HG03565 (cell line): Measurements from ENCODE around the gene CSTPP1.

Experiments used
- ATAC-seq: cut with Tn5 transposase; IDR thresholded peaks from one replicate; pipeline ENCODE4 v1.9.1; 2021; ENCODE audit warnings: mild to moderate bottlenecking, moderate library complexity; ENCODE audit not compliant: unreplicated experiment

The CSTPP1 gene

DNA sequence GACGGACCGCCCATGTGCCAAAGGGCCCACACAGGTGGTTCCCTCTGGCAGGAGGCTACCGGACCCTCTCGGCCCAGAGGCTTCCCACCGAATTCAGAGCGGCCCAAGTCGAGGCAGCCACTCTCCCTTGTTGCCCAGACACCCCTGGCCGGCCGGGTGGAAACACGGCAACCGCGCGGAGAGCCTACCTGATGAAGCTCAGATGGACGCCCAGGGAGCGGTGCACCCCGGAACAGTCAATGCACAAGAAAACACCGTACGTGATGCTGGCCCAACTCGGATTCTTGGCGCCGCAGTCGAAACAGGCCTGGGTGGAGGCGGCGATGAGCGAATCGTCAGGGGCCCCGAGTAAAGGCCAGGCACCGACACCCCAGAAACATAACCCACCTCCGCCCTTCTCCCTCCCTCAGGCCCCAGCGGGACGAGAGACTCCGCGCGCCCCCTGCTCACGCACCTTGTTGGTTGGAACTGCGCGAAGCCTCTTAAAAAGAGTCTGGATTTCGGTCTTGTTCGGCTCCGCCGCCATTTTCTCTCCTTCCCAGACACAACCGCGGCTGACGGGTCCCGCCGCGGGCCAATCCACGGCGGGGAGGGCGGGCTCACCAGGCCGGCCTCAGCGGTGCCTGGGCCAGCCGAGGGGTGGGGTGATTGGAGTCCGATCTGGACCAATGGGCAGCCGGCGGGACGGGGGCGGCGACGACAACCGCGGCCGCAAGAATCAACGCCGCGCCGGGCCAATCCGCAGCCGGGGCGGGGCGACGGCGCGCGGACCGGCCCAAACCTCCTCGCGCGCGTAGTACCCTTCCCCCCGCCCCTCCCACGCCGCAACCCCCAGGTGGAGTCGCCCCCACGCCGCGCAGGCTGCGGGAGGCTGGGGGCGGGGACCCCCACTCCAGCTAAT, 240.0 kb downstream of the CSTPP1 start, which contains the start of gene ARFGAP2:
Gene ARFGAP2, minus strand, starts transcription at position 552 of the 901 bp plus-strand sequence. Its CDS starts 26 bp downstream, at position 526.
- peak; percentile 80 for ATAC-seq

DNA sequence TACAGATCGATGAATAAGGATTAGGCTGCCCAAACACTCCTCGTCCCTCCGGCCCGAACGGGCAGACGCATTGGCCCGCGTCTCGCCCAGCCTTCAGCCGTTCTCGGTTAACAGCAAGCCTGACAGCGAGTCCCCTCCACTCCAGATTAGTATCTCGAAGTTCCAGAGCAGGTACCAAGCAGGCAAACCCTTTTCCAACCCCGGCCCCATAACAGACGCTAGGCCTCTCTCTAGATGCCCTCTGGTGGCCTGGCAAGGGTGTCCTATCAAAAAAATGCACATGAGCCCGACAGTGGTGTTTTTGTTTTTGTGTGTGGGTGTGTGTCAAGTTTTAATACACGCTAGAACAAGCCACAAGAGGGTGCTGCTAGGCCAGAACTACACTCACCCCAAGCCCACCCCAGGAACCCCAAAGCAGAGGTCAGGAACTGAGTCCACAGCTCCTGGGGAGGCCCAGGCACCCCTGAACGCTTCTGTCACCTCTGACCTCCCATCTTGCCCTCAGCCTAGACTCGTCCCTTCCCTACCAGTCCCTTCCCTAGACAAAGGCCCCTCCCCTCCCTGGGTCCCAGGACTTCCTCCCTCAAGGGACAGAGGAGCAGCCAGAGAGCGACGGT, 240.8 kb downstream of the CSTPP1 start:
- ATAC-seq = peak; percentile 26

DNA sequence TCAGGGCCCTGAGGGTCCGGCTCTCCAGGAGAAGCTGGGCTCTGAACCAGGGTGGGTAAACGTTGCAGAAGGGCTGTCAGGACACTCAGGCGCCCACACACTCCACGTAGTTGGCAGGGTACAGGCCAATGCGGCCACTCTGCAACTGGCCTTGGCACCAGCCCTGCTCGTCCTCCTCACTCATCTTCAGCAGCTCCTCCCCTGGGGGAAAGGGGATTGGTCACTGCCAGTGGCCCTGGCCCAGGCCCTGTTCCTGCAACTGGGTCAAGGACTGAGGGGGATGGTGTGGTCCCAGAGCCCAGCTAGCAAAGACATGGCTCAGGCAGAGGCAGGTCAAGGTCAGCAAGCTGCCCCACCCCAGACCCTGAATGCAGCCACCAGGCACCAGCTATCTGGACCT, 241.3 kb downstream of the CSTPP1 start:
- ATAC-seq = no peak

DNA sequence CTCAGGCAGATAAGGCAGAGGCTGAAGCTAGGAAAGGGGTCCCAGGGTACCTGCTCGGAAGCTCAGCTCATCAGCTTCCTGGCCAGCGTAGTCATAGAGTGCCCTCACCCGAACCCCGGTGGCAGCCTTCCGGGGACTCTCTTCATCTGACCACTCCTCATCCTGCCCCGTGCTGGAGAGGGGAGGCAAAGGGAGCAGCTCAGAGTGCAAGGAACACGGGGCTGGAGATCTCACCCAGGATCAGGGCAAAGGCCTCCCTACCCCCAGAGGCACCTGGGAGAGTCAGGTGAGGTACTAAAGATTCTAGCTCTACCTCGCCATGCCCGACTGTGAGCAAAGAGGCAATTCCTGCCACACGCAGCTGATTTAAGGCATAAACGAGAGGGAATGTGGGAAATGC, 241.8 kb downstream of the CSTPP1 start:
- no peak for ATAC-seq

DNA sequence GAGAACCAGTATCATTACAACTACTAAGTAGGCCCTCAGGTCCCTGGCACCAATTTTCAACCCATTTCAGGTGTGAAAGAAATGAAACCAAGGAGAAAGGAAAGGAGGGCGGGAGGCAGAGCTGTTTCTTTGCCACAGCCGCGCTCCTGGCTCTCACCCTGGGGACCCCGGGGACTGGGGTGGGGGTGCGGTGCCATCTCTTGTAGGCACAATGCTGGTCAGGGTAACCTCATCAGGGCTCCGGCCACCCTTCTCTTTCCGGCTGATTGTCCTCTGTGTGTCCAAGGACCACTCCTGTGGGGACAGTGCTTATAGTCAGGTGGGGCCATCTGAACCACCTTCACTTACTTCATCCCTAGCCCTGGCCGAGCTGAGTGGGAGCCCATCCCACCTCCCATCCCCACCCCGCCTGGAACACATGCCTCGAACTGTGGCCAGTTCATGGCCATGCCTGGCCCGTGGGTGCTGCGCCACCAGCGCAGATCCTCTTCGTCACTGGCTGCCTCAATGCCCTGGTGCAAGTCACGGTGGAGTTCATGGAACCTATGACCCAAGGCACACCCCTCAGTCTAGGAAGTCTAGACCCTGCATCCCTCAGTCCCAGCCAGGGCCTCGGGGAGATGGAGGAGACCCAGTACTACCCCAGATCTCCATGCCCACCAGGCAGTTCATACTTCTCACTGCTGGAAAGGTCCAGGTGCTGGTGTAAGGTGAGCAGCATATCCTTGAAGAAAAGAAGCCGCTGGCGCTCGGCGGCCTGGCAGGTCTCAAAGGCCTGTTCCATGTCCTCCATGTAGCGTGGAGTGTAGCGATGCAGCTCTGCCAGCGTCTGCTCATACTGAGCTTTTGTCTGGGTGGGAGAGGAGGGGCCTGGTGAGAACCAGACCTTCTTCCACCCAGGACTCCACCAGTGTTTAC, 242.4 kb downstream of the CSTPP1 start:
- no peak for ATAC-seq

DNA sequence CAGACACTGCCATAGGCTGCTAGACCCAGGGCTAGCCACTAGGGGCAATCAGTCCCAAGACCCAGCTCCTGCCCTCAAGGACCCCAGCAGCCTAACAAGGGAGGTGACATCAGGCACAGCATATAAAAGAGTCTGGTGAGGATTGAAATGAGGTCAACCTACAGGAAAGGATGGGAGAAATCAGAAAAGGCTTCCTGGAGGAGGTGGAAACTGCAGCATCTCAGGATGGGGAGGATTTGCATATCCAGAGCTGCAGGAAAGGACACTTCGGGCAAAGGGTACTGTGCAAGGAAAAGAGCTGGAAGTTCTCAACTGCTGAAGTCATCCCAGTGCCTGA, 243.1 kb downstream of the CSTPP1 start:
- peak; percentile 24 for ATAC-seq

- ATAC-seq = no peak
Observed at GRCh38 chr11:47180006-47180787, 243.6 kb downstream of the CSTPP1 start.

- ATAC-seq = no peak
Observed at GRCh38 chr11:47181271-47181670, 244.7 kb downstream of the CSTPP1 start.

DNA sequence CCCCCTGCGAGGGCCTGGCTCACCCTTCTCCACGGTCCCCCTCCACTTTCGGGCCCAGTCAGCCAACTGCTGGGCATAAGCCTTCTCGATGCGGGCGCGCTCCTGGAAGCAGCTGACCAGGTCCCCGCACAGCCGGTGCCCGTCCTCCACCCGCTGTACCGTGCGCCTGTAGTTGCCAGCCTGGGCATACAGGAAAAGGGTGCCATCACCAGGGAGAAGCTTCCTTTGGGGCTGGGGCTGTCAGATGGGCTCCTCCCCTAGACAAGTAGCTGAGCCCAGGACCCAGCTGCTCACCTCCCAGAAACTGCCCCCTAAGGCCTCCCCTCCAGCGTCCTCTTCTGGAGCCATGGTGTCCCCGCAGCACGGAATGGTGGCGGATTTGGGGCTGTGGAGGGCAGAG, 245.8 kb downstream of the CSTPP1 start:
- no peak for ATAC-seq

DNA sequence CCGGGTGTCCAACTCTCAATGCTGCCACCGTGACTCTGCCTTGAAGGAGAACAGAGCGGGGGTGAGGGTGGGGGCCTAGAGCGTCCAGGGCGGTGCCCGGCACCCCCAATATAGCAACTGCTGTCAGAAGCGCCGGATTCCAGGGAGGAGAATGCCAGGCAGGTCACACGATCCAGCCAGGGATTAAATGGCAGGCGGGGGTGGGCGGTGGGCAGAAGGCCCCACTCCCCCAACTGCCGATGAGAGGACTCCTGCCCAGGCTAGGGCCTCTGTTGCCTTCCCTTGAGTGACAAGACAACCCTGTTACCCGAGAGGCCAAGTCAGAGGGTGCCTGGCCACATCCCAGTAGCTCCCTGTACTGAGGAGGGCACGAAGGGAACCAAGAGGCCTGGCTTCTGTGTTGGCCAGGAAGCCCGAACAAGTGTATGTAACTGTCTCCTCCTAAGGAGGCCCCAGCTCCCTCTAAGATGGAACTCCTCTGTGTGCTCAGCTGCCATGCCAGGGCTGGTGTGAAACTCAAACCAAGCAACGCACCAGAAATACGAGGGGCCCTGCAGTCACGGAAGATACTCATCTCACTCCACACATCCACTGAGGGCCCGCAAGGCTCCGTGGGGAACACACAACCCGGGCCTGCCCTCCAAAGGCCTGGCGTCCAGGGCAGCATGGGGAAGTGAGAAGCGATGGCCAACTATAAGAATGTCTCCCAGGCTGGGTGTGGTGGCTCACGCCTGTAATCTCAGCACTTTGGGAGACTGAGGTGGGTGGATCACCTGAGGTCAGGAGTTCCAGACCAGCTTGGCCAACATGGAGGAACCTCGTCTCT, 246.7 kb downstream of the CSTPP1 start:
- ATAC-seq = no peak

DNA sequence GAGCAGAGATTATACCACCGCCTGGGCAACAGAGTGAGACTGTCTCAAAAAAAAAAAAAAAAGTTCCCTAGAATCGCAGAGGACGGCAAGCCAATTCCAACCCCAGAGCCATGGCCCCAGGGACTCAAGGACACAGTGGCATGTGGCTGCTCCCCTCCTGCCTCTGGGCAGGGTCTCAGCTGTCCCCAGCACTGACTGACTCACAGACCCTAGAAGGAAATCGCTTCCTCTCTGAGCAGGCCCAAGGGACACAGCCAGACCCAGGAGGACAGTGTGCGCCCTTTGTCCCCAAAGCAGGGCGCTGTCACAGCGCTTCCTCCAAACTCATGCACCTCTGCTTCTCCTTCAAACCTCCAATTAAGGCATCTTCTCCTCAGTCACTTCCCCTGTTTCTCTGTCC, 247.4 kb downstream of the CSTPP1 start:
- ATAC-seq = no peak

- ATAC-seq = no peak
Observed at GRCh38 chr11:47184711-47185304, 248.2 kb downstream of the CSTPP1 start.

GRCh38 chr11:47185305-47186075, 248.9 kb downstream of the CSTPP1 start:
- no peak for ATAC-seq

DNA sequence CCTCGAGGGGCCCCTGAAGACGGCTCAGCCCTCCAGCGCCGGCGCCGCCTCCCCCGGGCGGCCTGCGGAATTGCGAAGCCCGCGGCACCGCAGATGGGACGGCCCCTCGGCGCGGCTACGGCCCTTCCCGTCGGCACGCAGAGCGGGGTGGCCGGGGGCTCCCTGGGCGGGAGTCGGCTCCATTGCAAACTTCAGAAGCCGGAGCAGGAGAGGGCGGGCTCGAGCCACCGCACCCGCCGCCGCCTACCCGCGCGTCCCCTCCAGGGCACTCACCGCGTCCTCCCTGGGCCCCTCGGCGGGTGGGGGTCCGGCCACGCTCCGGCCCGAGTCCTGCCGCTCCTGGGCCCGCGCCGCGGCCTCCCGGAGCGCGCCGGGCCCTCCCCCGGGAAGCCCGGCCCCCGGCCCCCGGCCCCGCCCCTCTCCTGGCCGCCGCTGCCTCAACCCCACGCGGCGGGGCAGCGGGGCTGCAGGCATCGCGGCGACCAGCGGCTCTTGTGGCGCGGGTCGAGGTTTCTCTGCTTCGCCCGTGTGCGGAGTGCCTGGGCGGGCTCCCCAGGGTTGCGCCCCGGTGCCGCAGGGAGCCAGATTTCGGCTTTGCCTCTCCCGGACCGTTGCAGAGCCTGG, 249.6 kb downstream of the CSTPP1 start, which contains the start of gene PACSIN3:
Gene PACSIN3, minus strand, starts transcription at position 359 of the 624 bp plus-strand sequence. CDS start 3,707 bp downstream, outside the sequence.
- ATAC-seq = no peak

DNA sequence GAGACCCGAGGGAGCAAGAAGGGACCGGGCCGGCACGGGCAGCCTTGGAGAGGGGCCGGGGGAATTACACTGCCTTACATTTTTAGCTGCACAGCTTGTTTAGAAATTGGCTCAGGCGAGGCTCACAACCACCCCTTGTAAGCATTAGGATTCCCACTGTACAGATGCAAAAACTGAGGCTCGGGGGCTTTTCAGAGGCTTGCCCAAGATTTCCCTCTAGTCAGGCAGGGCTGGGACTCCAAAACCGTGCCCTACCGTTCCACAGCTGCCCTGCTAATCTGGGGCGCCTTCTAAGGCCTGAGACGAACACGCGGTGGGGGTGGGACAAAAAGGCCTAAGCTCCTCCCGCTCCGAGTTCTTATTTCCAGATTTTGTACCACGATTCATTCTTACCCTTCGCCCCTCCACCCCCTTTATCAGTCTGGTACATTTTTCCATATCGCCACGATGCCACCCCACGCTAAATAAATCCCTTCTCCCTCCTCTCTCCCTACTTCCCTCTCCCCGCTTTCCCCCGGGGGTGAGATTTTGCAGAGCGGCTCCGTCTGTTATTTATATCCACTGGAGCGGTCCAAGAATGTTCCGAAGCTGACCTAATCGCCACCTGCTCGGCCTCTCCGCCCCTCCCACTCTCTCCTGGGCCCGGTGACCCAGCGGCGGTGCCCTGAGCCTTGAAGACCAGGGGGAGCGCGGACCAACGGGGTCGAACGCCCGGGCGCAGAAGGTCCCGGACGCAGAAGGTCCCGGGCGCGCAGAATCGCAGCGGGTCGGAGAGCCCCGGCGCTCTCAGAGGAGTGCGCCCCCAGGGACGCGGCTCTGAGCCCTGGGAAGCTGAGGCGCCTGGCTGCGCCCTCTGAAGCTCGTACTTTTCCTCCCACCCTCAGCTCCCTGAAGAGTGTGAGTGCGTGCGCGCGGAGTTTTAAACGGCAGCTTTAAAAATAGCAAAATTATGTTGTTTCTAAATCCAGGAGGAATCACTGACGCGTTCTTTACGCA, 250.4 kb downstream of the CSTPP1 start:
- no peak for ATAC-seq

GRCh38 chr11:47187723-47188122, 251.2 kb downstream of the CSTPP1 start:
- no peak for ATAC-seq

DNA sequence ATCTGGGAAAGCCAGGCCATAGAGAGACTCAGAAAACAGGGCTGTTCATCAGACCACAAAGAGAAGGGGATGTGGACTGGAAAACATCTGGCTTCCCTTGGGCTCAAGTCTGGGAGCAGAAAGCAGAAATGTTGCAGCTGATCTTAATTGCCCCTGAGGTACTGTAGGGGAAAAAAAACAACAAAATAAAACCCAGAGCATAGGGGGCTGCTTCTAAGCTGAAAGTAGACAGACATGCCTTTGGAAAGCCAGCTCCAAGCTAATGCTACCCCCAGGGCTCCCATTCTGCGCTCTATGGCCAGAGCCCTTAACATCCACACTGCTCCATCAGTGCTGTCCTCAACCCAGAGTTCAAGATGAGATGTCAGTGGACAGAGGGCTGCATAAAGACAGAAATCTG, 251.7 kb downstream of the CSTPP1 start:
- no peak for ATAC-seq
